ENCODE measurements around the gene DEPDC5.

DEPDC5 gene

GRCh38 chr22:31926969-31927368, 173.2 kb downstream of the DEPDC5 start:
- DNase-seq: no peak

GRCh38 chr22:31927562-31927961, 173.7 kb downstream of the DEPDC5 start:
- DNase-seq: no peak

- DNase-seq: no peak
Measured at GRCh38 chr22:31929167-31929930, 175.5 kb downstream of the DEPDC5 start.

GRCh38 chr22:31932863-31933262, 179.0 kb downstream of the DEPDC5 start:
- no peak for DNase-seq

- no peak for DNase-seq
Measured at GRCh38 chr22:31933406-31933805, 179.6 kb downstream of the DEPDC5 start.

- no peak for DNase-seq
Measured at GRCh38 chr22:31933816-31934482, 180.1 kb downstream of the DEPDC5 start.

- DNase-seq: no peak
Measured at GRCh38 chr22:31935961-31936635, 182.3 kb downstream of the DEPDC5 start.

GRCh38 chr22:31937341-31937740, 183.5 kb downstream of the DEPDC5 start:
- no peak for DNase-seq

- DNase-seq: no peak
Measured at GRCh38 chr22:31938296-31938695, 184.5 kb downstream of the DEPDC5 start.

GRCh38 chr22:31940506-31940905, 186.7 kb downstream of the DEPDC5 start:
- no peak for DNase-seq

GRCh38 chr22:31942091-31942490, 188.3 kb downstream of the DEPDC5 start:
- no peak for DNase-seq

- DNase-seq: peak in 1 of 2 experiments; percentile 20
Measured at GRCh38 chr22:31943206-31943977, 189.6 kb downstream of the DEPDC5 start.

- DNase-seq: peak; percentile 92 to 94
Measured at GRCh38 chr22:31943978-31944699, 190.3 kb downstream of the DEPDC5 start, which contains the start of gene YWHAH. Gene YWHAH, plus strand, starts transcription at chr22:31944535. Its CDS starts 199 bp downstream, at chr22:31944734.

GRCh38 chr22:31944700-31945442, 191.1 kb downstream of the DEPDC5 start:
- peak; percentile 54 to 59 for DNase-seq

- peak in 1 of 2 experiments; percentile 32 for DNase-seq
Measured at GRCh38 chr22:31945443-31945855, 191.6 kb downstream of the DEPDC5 start.

- DNase-seq: no peak
Measured at GRCh38 chr22:31945971-31946680, 192.3 kb downstream of the DEPDC5 start.

GRCh38 chr22:31947296-31947695, 193.5 kb downstream of the DEPDC5 start:
- peak in 1 of 2 experiments; percentile 28 for DNase-seq

GRCh38 chr22:31948002-31948401, 194.2 kb downstream of the DEPDC5 start:
- no peak for DNase-seq

- DNase-seq: no peak
Measured at GRCh38 chr22:31950226-31950625, 196.4 kb downstream of the DEPDC5 start.
